ENCODE data around the gene COL5A1.
"Not testable (repeated sequence)": the region's sequence is repeated elsewhere in the genome, so short reads cannot be mapped to it uniquely, and the experiment has no call there.

Gene COL5A1

GRCh38 chr9:134698587-134699342, 57.2 kb downstream of the COL5A1 start:
- H3K4me3 ChIP-seq (ENCODE audit: low read length): no peak overlapping the region
- no peak for DNase-seq (ENCODE audit: low read depth)
- peak; percentile 8 for TF ChIP-seq CTCF (IDR thresholded peaks at IDR 0.05; ENCODE audit: insufficient read depth, low read depth, low read length, missing control alignments)

- no peak for TF ChIP-seq CTCF (IDR thresholded peaks at IDR 0.05; ENCODE audit: insufficient read depth, low read depth, low read length, missing control alignments)
- no peak overlapping the region for H3K4me3 ChIP-seq (ENCODE audit: low read length)
- DNase-seq (ENCODE audit: low read depth): no peak
These were observed 57.7 kb downstream of the COL5A1 start for GRCh38 chr9:134699343-134699740.

- TF ChIP-seq CTCF (IDR thresholded peaks at IDR 0.05; ENCODE audit: insufficient read depth, low read depth, low read length, missing control alignments): no peak
- no peak overlapping the region for H3K4me3 ChIP-seq (ENCODE audit: low read length)
- DNase-seq (ENCODE audit: low read depth): no peak
These were observed 59.2 kb downstream of the COL5A1 start for GRCh38 chr9:134700636-134701350.

- no peak for DNase-seq (ENCODE audit: low read depth)
- no peak overlapping the region for H3K4me3 ChIP-seq (ENCODE audit: low read length)
- no peak for TF ChIP-seq CTCF (IDR thresholded peaks at IDR 0.05; ENCODE audit: insufficient read depth, low read depth, low read length, missing control alignments)
These were observed 60.1 kb downstream of the COL5A1 start for GRCh38 chr9:134701581-134702259.

- no peak for TF ChIP-seq CTCF (IDR thresholded peaks at IDR 0.05; ENCODE audit: insufficient read depth, low read depth, low read length, missing control alignments)
- no peak overlapping the region for H3K4me3 ChIP-seq (ENCODE audit: low read length)
- no peak for DNase-seq (ENCODE audit: low read depth)
These were observed 60.7 kb downstream of the COL5A1 start for GRCh38 chr9:134702291-134702690.

GRCh38 chr9:134703730-134704114, 62.1 kb downstream of the COL5A1 start:
- DNase-seq (ENCODE audit: low read depth); H3K4me3 ChIP-seq (ENCODE audit: low read length): not testable (repeated sequence)

- TF ChIP-seq CTCF (IDR thresholded peaks at IDR 0.05; ENCODE audit: insufficient read depth, low read depth, low read length, missing control alignments): no peak
- DNase-seq (ENCODE audit: low read depth): no peak
- no peak overlapping the region for H3K4me3 ChIP-seq (ENCODE audit: low read length)
These were observed 62.9 kb downstream of the COL5A1 start for GRCh38 chr9:134704498-134704897.
